NT2/D1 (cell line): ENCODE results near the gene C2CD3.

Experiments used
- YY1 ChIP-seq: IDR thresholded peaks from 2 replicates; pipeline ENCODE4 v1.6.1; 2011; ENCODE audit not compliant: insufficient read length, insufficient read depth
- ZNF274 ChIP-seq: IDR thresholded peaks from 2 replicates; pipeline ENCODE4 v1.6.1; 2011; ENCODE audit warnings: mild to moderate bottlenecking, low read depth, low read length

GRCh38 chr11:74021998-74022397, 148.8 kb downstream of the C2CD3 start:
- TF ChIP-seq YY1 (no peak), ZNF274 (no peak)
